Ectodermal cell (in vitro differentiated cells): Measurements from ENCODE around the gene NUAK1.
A peak's percentile ranks its signal among the peaks of the same experiment; 100 is the strongest.
"Not testable (repeated sequence)": the region's sequence is repeated elsewhere in the genome, so short reads cannot be mapped to it uniquely, and the experiment has no call there.

ENCODE experiments used
- H3K27ac ChIP-seq: 2 replicates; pipeline ENCODE4 v1.7.0; 2013; ENCODE audit warnings: mild to moderate bottlenecking, low read depth, low read length; ENCODE audit not compliant: insufficient read depth, poor library complexity, severe bottlenecking
- H3K27me3 ChIP-seq: 2 replicates; pipeline ENCODE4 v1.7.0; 2013; ENCODE audit warnings: mild to moderate bottlenecking, low read length; ENCODE audit not compliant: insufficient read depth, control insufficient read depth, poor library complexity, severe bottlenecking
- H3K36me3 ChIP-seq: one replicate; pipeline ENCODE4 v1.7.0; 2013; ENCODE audit warnings: low read length; ENCODE audit not compliant: control insufficient read depth, insufficient read depth
- H3K4me1 ChIP-seq: one replicate; pipeline ENCODE4 v1.7.0; 2013; ENCODE audit warnings: low read length; ENCODE audit not compliant: control insufficient read depth, insufficient read depth
- H3K4me3 ChIP-seq: 2 replicates; pipeline ENCODE4 v1.7.0; 2013; ENCODE audit warnings: low read depth, low read length, control low read depth; ENCODE audit not compliant: insufficient read depth
- H3K9me3 ChIP-seq: 2 replicates; pipeline ENCODE4 v1.7.0; 2013; ENCODE audit warnings: mild to moderate bottlenecking, low read length, moderate library complexity; ENCODE audit not compliant: control insufficient read depth
- WGBS, 2 experiments: methylation state at CpG; one replicate each; pipeline ENCODE4 v1.1.7; 2013; ENCODE audit warnings: missing lambda C conversion rate in 2 of 2; 5-methylcytosine and 5-hydroxymethylcytosine counted together

NUAK1 gene

DNA sequence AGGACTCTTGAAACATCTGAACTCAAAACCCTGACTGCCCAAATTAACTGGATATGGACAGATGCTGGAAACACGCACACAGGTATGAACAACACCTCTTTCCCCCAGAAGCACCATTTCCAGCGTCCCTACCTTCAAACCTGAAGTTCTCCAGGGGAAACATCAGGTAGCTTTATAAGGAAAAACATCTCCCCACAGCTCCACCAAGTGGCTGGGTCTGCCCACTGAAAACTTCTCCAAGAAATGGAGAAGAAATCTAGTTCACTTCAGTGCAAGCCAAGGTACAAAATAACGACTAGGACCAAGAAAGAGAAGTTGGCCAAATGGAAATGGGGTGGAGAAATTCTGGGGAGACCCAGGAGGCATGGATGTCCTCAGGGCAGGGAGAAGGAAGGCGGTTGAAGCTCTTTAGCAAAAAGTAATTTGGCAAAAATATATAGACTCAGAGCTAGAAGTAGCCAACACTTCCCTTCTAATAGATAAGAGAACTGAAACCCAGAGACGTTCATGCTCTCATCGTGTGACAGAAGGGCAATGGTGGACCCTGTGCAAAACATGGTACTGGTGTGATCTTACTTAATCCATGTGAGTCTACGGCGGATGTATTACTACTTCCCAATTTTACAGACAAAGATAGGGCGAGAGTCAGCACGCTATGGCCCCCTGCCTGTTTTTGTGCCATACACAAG lies 10.5 kb upstream of the NUAK1 start:
- Histone ChIP-seq H3K27me3 (no peaks in the 10 kb centered on the region), H3K9me3 (no peaks in the 10 kb centered on the region), H3K4me1 (no peaks in the 10 kb centered on the region), H3K36me3 (no peaks in the 10 kb centered on the region), H3K27ac (no peak overlapping the region), H3K4me3 (no peak overlapping the region)
- 80 to 82% methylated on average over 10 of the region's 10 CpGs for WGBS, 2 experiments

DNA sequence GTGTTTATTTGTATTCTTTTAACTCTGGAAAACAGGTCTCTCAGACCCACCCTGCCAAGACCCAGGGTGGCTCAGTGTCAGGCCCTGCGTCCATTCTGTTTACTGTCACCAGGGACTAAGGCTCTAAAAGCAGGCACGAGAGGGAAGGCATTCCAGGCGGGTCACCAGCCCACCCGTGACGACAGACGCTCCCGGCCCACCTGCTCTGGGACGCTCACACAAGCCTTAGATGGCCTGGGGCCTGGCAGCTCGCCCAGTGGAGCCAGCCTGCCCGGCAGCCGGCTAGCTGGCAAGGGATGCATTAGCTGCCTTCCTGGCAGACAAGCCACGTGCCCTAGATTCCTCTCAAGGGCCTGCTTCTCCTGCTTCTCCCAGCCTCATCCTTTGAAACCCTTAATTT lies 9.2 kb upstream of the NUAK1 start:
- Histone ChIP-seq H3K9me3 (no peaks in the 10 kb centered on the region), H3K4me3 (no peak overlapping the region), H3K4me1 (peaks cover 2% of the 10 kb centered on the region), H3K27me3 (no peaks in the 10 kb centered on the region), H3K36me3 (no peaks in the 10 kb centered on the region), H3K27ac (no peak overlapping the region)
- WGBS, 2 experiments = 93 to 94% methylated on average over 12 of the region's 12 CpGs

DNA sequence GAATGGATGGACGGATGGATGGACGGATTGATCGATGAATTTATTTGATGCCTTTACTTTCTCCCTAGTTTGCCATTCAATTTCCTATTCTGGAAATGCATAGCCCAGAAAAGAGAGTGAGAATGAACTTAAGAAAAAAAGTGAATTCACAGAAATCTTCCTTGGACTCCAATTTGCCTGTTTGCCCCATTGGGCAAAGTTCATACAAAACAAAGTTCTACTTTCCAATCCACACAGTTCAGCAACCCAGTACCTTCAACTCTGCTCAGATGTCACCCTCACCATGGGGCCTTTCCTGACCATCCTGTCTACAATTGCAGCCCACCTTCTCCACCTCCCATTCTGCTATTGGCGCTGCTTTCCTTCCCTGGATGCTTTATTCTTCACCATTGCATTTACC lies 8.2 kb upstream of the NUAK1 start:
- H3K9me3 ChIP-seq = no peaks in the 10 kb centered on the region
- no peak overlapping the region for H3K27ac ChIP-seq
- H3K4me3 ChIP-seq = no peak overlapping the region
- no peaks in the 10 kb centered on the region for H3K36me3 ChIP-seq
- H3K4me1 ChIP-seq = peaks cover 7% of the 10 kb centered on the region
- 93% methylated on average over 3 of the region's 4 CpGs for WGBS, 2 experiments
- no peaks in the 10 kb centered on the region for H3K27me3 ChIP-seq

DNA sequence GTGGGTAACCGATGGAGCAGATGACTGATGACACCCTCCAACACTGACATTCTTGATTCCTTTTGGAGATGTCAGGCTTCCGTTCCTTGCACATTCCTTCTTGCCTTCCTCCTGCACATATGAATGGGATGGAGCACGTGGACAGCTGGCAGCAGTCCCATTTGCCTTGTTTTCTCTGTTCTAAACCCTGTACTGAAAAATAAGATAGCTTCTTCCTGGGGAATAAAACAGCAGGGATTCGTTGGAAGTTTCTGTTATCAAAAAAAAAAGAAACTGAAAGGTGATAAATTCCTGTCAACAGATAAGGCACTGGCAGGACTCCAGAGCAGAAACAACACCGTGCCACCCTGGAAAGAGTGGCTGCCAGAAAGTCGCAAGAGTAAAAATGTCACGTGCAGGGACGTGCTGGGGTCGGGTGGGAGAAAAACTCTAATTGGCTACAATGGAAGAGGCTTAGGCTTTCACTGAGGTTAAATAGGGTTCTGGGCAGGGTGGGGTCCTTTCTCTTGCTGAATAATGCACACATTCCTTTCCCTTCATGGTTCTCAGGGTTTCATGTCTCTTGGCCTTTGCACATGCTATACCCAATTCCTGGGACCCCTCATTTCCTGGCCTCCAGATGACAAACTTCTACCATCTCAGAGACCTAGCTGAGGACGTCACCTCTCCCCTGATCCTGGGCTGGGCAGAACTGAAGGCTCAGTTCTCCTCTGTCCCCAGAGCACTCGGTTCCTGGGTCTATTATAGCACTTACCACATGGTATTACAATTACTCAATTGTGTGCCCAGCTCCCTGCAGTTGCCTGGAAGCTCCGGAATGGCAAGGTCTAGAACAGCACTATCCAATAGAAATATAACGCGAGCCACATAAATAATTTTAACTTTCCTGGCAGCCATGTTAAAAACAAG lies 7.0 kb upstream of the NUAK1 start:
- WGBS, 2 experiments = 71 to 84% methylated on average over 14 of the region's 14 CpGs
- Histone ChIP-seq H3K27me3 (no peaks in the 10 kb centered on the region), H3K4me1 (peaks cover 8% of the 10 kb centered on the region), H3K36me3 (no peaks in the 10 kb centered on the region), H3K4me3 (no peak overlapping the region), H3K9me3 (no peaks in the 10 kb centered on the region), H3K27ac (no peak overlapping the region)

DNA sequence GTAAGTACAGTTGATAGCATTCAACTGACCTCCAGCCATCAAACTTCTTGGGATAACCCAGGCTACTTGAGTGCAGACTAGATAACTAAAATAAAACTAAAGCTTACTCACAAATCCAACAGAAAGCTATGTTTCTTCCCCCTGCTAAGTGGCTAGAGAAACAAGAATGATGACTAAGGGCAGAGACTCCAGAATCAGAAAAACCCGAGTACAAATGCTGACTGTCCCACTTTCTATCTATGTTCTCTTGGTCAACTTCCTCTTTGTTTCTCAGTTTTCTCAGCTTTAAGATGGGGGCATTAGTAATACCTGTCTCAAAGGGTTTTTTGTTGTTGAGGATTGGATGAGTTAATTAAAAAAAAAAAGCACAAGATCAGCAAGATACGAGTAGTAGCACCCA lies 6.1 kb upstream of the NUAK1 start:
- Histone ChIP-seq H3K9me3 (no peaks in the 10 kb centered on the region), H3K27ac (no peak overlapping the region), H3K4me3 (no peak overlapping the region), H3K36me3 (no peaks in the 10 kb centered on the region), H3K4me1 (peaks cover 17% of the 10 kb centered on the region), H3K27me3 (no peaks in the 10 kb centered on the region)
- 86 to 95% methylated on average over 2 of the region's 2 CpGs for WGBS, 2 experiments

DNA sequence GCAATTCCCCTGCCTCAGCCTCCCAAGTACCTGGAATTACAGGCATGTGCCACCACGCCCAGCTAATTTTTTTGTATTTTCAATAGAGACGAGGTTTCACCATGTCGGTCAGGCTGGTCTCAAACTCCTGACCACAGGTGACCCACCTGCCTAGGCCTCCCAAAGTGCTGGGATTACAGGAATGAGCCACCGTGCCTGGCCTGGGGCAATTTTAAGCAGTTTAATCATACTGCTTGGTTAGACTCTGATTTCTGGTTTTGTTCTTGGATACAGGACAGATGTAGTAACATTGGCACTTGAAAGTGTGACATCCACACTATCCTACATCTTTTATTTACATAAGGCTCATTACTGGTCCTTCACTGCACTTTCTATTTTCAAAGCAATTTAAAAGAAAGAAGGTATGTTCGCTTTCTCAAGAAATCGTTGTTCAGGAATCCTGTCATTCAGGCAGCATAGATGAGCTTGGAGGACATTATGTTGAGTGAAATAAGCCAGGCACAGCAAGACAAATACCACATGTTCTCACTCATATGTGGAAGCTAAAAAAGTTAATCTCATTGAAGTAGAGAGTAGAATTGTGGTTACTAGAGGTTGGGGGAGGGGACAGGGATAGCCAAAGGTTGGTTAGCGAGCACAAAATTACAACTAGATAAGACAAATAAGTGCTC lies 4.0 kb upstream of the NUAK1 start:
- Histone ChIP-seq H3K27ac (no peak overlapping the region), H3K4me1 (peaks cover 18% of the 10 kb centered on the region), H3K36me3 (no peaks in the 10 kb centered on the region), H3K27me3 (peaks cover 2% of the 10 kb centered on the region), H3K9me3 (no peaks in the 10 kb centered on the region), H3K4me3 (no peak overlapping the region)
- 86 to 88% methylated on average over 5 to 7 of the region's 7 CpGs for WGBS, 2 experiments

DNA sequence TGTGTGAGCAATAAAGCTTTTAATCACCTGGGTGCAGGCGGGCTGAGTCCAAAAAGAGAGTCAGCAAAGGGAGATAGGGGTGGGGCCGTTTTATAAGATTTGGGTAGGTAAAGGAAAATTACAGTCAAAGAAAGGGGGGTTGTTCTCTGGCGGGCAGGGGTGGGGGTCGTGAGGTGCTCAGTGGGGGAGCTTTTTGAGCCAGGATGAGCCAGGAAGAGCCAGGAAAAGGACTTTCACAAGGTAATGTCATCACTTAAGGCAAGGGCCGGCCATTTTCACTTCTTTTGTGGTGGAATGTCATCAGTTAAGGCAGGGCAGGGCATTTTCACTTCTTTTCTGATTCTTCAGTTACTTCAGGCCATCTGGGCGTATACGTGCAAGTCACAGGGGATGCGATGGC lies 3.2 kb upstream of the NUAK1 start:
- WGBS, 2 experiments = 71 to 72% methylated on average over 8 of the region's 8 CpGs
- not testable (repeated sequence) for H3K27ac ChIP-seq, H3K9me3 ChIP-seq, H3K36me3 ChIP-seq, H3K4me3 ChIP-seq, H3K27me3 ChIP-seq
- peaks cover 22% of the 10 kb centered on the region for H3K4me1 ChIP-seq

DNA sequence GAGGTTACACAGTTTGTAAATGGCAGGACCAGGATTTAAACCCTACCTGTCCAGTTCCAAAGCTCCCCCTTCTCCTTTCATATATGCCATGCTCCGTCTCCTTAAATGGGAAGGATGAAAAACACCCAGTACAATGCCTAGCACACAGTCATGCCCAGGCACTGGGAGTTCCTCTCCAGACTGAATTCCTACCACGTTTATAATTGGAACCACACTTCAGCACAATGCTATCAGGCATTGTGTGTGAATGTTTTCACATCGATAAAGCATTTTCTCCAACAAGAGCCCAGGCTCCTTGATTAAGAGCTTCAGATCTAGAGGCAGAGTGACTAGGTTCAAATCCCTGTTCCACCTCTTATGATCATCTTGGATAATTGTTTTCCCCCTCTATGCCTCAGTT lies 2.7 kb upstream of the NUAK1 start:
- Histone ChIP-seq H3K27ac (no peak overlapping the region), H3K27me3 (peaks cover 7% of the 10 kb centered on the region), H3K4me3 (no peak overlapping the region), H3K9me3 (no peaks in the 10 kb centered on the region), H3K4me1 (peaks cover 25% of the 10 kb centered on the region), H3K36me3 (no peaks in the 10 kb centered on the region)
- 77 to 80% methylated on average over 3 of the region's 3 CpGs for WGBS, 2 experiments

DNA sequence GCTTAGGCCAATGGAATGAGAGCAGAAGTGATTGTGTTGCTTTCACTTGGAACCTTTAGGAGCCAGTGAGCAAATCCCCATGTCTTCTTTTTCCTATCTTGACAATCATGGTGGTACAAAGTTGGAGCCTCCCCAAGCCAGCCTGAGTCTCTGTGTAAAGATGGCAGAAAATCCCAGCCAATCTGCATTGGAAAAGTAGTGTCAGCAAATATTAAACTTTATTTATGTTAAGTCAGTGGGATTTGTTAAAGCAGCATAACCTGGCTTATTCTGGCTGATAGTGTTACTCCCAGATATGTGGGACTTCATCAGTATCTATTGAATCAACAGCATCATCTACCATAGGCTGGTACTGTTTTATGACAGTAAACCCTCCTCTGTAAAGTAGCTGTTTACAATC lies 2.2 kb upstream of the NUAK1 start:
- Histone ChIP-seq H3K4me1 (peaks cover 29% of the 10 kb centered on the region), H3K36me3 (no peaks in the 10 kb centered on the region), H3K27ac (no peak overlapping the region), H3K9me3 (no peaks in the 10 kb centered on the region), H3K27me3 (peaks cover 7% of the 10 kb centered on the region), H3K4me3 (peak overlapping the region; percentile 92)
